PFSK-1 (cell line): Measurements from ENCODE around the gene IGFBP2.

Source experiments
- FOXP2 ChIP-seq: optimal IDR thresholded peaks from 2 replicates; pipeline ENCODE3; 2011; ENCODE audit warnings: borderline replicate concordance, control low read depth, inconsistent platforms; ENCODE audit not compliant: insufficient read depth; ENCODE audit errors: extremely low read length, extremely low read depth
- POLR2AphosphoS5 ChIP-seq: IDR thresholded peaks from 2 replicates; pipeline ENCODE4 v1.6.1; 2012; ENCODE audit warnings: low read depth, mild to moderate bottlenecking, control low read depth, low read length, moderate library complexity
- REST ChIP-seq, 2 experiments: IDR thresholded peaks; 2 replicates each; pipeline versions ENCODE4 v1.6.1 to v1.8.0; 2011 to 2012; ENCODE audit warnings: low read depth in 2 of 2, low read length in 2 of 2, control low read depth in 1 of 2, inconsistent platforms in 1 of 2, mild to moderate bottlenecking in 1 of 2, moderate library complexity in 1 of 2; ENCODE audit not compliant: insufficient read depth in 1 of 2
- TAF1 ChIP-seq: IDR thresholded peaks from 2 replicates; pipeline ENCODE4 v1.6.1; 2012; ENCODE audit warnings: low read length, control low read depth, borderline replicate concordance; ENCODE audit not compliant: insufficient read depth

DNA sequence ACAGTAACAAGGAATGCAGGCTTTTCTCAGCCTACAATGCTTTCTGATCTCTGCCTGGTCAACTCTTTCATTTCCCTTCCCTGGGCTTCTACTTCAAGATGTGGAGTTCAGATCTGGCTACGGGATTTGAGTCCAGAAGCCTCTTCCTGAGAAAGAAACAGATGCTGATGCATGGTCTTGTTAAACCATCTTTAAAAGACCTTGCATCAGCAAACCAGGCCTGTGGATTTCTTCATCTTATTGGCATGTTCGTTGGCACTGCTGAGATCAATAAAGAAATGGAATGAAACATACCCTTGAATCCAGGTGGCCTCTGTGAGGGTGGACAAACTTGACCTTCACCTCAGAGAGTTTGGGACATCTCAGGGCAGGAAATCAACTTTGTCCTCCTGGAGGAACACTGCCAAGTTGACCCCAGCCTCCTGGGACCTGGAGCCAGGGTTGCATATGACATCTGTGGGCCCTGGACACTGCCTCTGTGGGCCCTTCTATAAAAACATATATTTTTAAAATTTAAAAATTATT, 21.4 kb downstream of the IGFBP2 start:
- TF ChIP-seq POLR2AphosphoS5 (no peak), TAF1 (no peak), FOXP2 (no peak), REST (IDR thresholded peaks at IDR 0.05; ENCODE audit: insufficient read depth in 1 of 2, low read depth in 2 of 2, low read length in 2 of 2) (no peak)
